AG04450 (cell line): Measurements from ENCODE around the gene PRAMEF12. TPM values are rescaled to one million over a fixed set of nuclear protein-coding genes. Genes with fewer than 3 reads are reported as not detected.

ENCODE experiments used
- polyA plus RNA-seq: library from polyadenylated mRNA; depleted of rRNA; stranded (reverse); fragments of >200 nt; gene quantifications from 2 replicates; pipeline ENCODE4 v1.2.3, GENCODE V29; 2011; rRNA removed

PRAMEF12 gene
- polyA plus RNA-seq, 1 experiment: not detected

Other genes starting within 250 kb of the PRAMEF12 start
- 42.3 and 50.5 TPM in 2 replicates for gene DHRS3, start 155.5 kb upstream of the PRAMEF12 start, polyA plus RNA-seq
- not detected in 2 replicates for gene AADACL4, start 129.7 kb upstream of the PRAMEF12 start, polyA plus RNA-seq
- gene AADACL3, start 57.6 kb upstream of the PRAMEF12 start, polyA plus RNA-seq: not detected in 2 replicates
- not detected in 2 replicates for gene CFAP107, start 27.5 kb upstream of the PRAMEF12 start, polyA plus RNA-seq
- not detected in 2 replicates for gene PRAMEF1, start 17.7 kb downstream of the PRAMEF12 start, polyA plus RNA-seq
- gene PRAMEF11, start 57.7 kb downstream of the PRAMEF12 start, polyA plus RNA-seq: not detected in 2 replicates
- gene HNRNPCL1, start 75.0 kb downstream of the PRAMEF12 start, polyA plus RNA-seq: not detected in 2 replicates
- gene PRAMEF2, start 83.3 kb downstream of the PRAMEF12 start, polyA plus RNA-seq: not detected in 2 replicates
- not detected in 2 replicates for gene PRAMEF4, start 112.5 kb downstream of the PRAMEF12 start, polyA plus RNA-seq
- gene PRAMEF10, start 124.5 kb downstream of the PRAMEF12 start, polyA plus RNA-seq: not detected in 2 replicates
- not detected in 2 replicates for gene PRAMEF7, start 142.9 kb downstream of the PRAMEF12 start, polyA plus RNA-seq
- not detected in 2 replicates for gene PRAMEF6, start 173.8 kb downstream of the PRAMEF12 start, polyA plus RNA-seq